Activated T-helper 1 cell treated with Interleukin-2 at 50 U/mL for 16 hours (primary cell): ENCODE data around the gene ZNF862.

Experiments
- DNase-seq: peaks from one replicate; pipeline ENCODE4 v3.0.0-alpha.2; 2020; ENCODE audit warnings: low read depth

Gene ZNF862

GRCh38 chr7:149811221-149811620, 27.0 kb upstream of the ZNF862 start:
- no peak for DNase-seq

- DNase-seq, result no peak
These were observed 26.2 kb upstream of the ZNF862 start for GRCh38 chr7:149811831-149812490.

GRCh38 chr7:149813254-149814035, 24.7 kb upstream of the ZNF862 start:
- DNase-seq, result no peak

GRCh38 chr7:149814494-149814893, 23.7 kb upstream of the ZNF862 start:
- DNase-seq, result no peak

GRCh38 chr7:149815121-149815520, 23.1 kb upstream of the ZNF862 start:
- no peak for DNase-seq

GRCh38 chr7:149815661-149816266, 22.4 kb upstream of the ZNF862 start:
- no peak for DNase-seq

GRCh38 chr7:149816267-149816751, 21.9 kb upstream of the ZNF862 start:
- DNase-seq, result no peak

- no peak for DNase-seq
These were observed 21.4 kb upstream of the ZNF862 start for GRCh38 chr7:149816794-149817193.

GRCh38 chr7:149817301-149817771, 20.8 kb upstream of the ZNF862 start:
- DNase-seq, result no peak

GRCh38 chr7:149817836-149818535, 20.2 kb upstream of the ZNF862 start:
- DNase-seq, result no peak

- DNase-seq, result no peak
These were observed 19.7 kb upstream of the ZNF862 start for GRCh38 chr7:149818536-149818840.

GRCh38 chr7:149819141-149819960, 18.8 kb upstream of the ZNF862 start:
- no peak for DNase-seq

- DNase-seq, result no peak
These were observed 18.2 kb upstream of the ZNF862 start for GRCh38 chr7:149819961-149820340.

GRCh38 chr7:149820622-149821190, 17.5 kb upstream of the ZNF862 start:
- DNase-seq, result no peak

- DNase-seq, result no peak
These were observed 16.7 kb upstream of the ZNF862 start for GRCh38 chr7:149821191-149822148.

GRCh38 chr7:149822353-149822943, 15.7 kb upstream of the ZNF862 start:
- DNase-seq, result no peak

- no peak for DNase-seq
These were observed 15.0 kb upstream of the ZNF862 start for GRCh38 chr7:149823191-149823630.

- DNase-seq, result no peak
These were observed 14.5 kb upstream of the ZNF862 start for GRCh38 chr7:149823631-149824199.

GRCh38 chr7:149824301-149824741, 13.9 kb upstream of the ZNF862 start:
- no peak for DNase-seq
